AG04449 (cell line): Measurements from ENCODE around the gene ACYP1.

Experiments used
- CTCF ChIA-PET: fragments of 350-600 bp; formaldehyde crosslinking; extraction: SDS; loops from one replicate; lab custom pipeline; 2021; ENCODE audit warnings: antibody characterized with exemption; lab: Yijun Ruan, JAX
- POLR2A ChIA-PET: fragments of 400-600, 350-600 bp; formaldehyde crosslinking; extraction: SDS; loops from one replicate; lab custom pipeline; 2020; ENCODE audit warnings: antibody characterized with exemption, inconsistent platforms; lab: Yijun Ruan, JAX
- DNase-seq: peaks from one replicate; pipeline ENCODE4 v3.0.0-alpha.2; 2010; ENCODE audit warnings: low read depth, low spot score
- H3K4me3 ChIP-seq: 2 replicates; pipeline ENCODE4 v1.5.1; 2011; ENCODE audit warnings: low read depth, mild to moderate bottlenecking, control low read depth, low read length
- TF ChIP-seq, protein P1 (sequence below): IDR thresholded peaks from one replicate; pipeline ENCODE4 v1.5.1; 2011; ENCODE audit warnings: mild to moderate bottlenecking, moderate library complexity, low read length, control low read depth, inconsistent platforms; ENCODE audit not compliant: insufficient read depth; ENCODE audit errors: missing control alignments

The ACYP1 gene

DNA sequence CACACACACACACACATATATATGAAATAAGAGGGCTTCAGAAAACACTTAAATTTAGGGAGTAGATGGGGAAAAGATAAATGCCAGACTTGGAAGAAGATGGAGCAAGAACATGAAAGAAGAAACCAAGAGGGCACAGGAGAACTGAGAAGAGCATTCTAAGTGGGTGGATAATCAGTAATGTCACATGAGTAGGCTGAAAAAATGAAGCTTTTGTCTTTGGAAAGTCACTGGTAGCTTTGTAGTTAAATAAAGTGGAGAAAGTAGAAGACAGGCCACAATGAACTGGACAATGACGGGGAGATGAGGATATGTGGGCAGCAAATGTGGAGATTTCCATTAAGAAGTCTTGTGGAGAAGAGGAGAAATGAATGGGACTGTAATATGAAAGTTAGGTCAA, 3.4 kb upstream of the ACYP1 start:
- no peak overlapping the region for H3K4me3 ChIP-seq
- ChIA-PET CTCF (interaction anchor here (1.1 kb wide), 1 partner anchor 15 kb away, joined by 4 read pairs; no protein-coding TSS in a partner anchor), POLR2A (no interaction called here)
- no peak for DNase-seq
- TF ChIP-seq, protein P1, sequence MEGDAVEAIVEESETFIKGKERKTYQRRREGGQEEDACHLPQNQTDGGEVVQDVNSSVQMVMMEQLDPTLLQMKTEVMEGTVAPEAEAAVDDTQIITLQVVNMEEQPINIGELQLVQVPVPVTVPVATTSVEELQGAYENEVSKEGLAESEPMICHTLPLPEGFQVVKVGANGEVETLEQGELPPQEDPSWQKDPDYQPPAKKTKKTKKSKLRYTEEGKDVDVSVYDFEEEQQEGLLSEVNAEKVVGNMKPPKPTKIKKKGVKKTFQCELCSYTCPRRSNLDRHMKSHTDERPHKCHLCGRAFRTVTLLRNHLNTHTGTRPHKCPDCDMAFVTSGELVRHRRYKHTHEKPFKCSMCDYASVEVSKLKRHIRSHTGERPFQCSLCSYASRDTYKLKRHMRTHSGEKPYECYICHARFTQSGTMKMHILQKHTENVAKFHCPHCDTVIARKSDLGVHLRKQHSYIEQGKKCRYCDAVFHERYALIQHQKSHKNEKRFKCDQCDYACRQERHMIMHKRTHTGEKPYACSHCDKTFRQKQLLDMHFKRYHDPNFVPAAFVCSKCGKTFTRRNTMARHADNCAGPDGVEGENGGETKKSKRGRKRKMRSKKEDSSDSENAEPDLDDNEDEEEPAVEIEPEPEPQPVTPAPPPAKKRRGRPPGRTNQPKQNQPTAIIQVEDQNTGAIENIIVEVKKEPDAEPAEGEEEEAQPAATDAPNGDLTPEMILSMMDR = no peak

DNA sequence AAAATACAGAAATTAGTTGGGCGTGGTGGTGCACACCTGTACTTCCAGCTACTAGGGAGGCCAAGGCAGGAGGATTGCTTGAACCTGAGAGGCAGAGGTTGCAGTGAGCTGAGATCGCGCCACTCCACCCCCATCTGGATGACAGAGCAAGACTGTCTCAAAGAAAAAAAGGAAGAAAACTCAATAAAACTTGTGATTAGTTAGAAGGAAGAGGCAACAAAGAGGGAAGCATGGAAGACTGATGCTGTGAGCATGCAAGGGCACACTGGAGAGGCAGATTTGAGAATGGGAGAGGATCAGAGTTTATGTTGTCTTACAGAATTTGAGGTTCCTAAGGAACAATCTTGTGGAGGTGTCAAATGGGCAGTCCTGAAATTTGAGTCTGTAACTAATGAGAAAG, 2.9 kb upstream of the ACYP1 start:
- no peak overlapping the region for H3K4me3 ChIP-seq
- DNase-seq = no peak
- ChIA-PET POLR2A (no interaction called here), CTCF (interaction anchor here (1.1 kb wide), 1 partner anchor 16 kb away, joined by 4 read pairs; no protein-coding TSS in a partner anchor)
- TF ChIP-seq, protein P1 = no peak

DNA sequence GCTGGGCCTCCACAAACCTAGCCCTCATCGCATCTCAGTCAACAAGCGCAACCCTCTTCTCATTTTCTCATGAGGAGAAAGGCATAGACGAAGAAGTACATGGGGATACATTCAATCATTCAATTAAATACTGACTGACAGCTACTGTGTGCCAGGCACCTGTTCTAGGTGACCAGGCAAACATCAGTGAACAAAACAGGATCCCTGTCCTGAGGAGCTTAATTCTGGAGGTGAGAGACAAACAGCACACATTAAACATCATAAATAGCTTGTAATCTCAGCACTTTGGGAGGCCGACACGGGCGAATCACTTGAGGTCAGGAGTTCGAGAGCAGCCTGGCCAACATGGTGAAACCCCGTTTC, 362 bp upstream of the ACYP1 start:
- no peak for DNase-seq
- ChIA-PET POLR2A (interaction anchor here (0.8 kb wide), 2 partner anchors 11 kb away, joined by 3 read pairs; no protein-coding TSS in a partner anchor), CTCF (interaction anchor here (1.0 to 4.4 kb wide), 10 partner anchors 10 to 203 kb away, joined by 3 to 21 read pairs (median 4); partner anchors contain the start of gene MLH3)
- TF ChIP-seq, protein P1 = no peak
- peak overlapping the region; percentile 68 for H3K4me3 ChIP-seq

DNA sequence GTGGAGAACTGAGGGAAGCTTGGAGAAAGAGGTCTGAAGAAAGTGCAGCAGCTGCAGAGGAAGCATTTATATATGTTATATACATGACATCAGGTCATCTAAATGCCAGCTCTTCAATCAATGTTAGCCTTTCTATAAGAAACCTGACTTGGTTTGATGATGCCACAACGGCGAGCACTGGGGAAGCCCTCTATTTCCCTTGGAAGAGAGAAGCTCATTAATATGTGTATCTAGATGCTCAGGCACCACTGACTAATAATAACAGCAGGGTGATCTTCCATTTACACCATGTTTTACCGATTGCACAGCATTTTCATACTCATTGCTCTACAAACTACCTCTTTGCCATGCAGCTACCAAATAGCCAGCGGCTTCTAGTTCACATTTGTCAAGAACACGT, 811 bp downstream of the ACYP1 start:
- POLR2A ChIA-PET = no interaction called here
- CTCF ChIA-PET = interaction anchor here (0.7 to 4.4 kb wide), 8 partner anchors 11 to 182 kb away, joined by 3 to 21 read pairs (median 3); no protein-coding TSS in a partner anchor

DNA sequence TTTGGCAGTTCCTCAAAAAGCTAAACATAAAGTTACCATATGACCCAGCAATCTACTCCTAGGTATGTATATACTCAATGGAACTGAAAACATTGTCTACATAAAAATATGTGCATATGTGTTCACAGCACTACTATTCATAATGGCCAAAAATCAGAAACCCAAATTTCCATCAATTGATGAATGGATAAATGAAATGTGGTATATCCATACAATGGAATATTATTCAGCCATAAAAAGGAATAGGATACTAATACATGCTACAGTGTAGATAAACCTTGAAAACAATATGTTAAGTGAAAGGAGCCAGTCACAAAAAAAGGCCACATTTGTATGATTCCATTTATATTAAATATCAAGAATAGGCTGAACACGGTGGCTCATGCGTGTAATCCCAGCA, 3.4 kb downstream of the ACYP1 start:
- ChIA-PET CTCF (no interaction called here), POLR2A (no interaction called here)

More for the DNA sequence above, 811 bp downstream of the ACYP1 start:
- peak overlapping the region; percentile 68 for H3K4me3 ChIP-seq
- TF ChIP-seq, protein P1 = no peak
- no peak for DNase-seq

DNA sequence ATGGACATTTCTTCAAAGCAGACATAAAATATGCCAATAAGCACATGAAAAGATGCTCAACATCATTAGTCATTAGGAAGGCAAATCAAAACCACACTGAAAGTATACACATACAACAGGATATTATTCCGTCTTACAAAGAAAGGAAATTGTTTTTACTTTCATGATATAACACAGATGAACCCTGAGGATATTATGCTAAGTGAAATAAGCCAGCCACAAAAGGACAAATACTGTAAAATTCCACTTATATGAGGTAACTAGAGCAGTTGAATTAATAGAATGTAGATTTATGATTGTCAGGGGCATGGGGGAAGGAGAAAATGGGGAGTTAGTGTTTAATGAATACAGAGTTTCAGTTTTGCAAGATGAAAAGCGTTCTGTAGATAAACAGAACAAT, 4.2 kb downstream of the ACYP1 start:
- DNase-seq = no peak

More for the DNA sequence above, 3.4 kb downstream of the ACYP1 start:
- no peak for DNase-seq
- no peak overlapping the region for H3K4me3 ChIP-seq
- TF ChIP-seq, protein P1 = no peak

More for the DNA sequence above, 4.2 kb downstream of the ACYP1 start:
- ChIA-PET POLR2A (no interaction called here), CTCF (no interaction called here)
- no peak overlapping the region for H3K4me3 ChIP-seq
- TF ChIP-seq, protein P1 = no peak
